Activated CD4-positive, alpha-beta T cell treated with anti-CD3 and anti-CD28 coated beads, Interleukin-2, amount 50 U/mL, for 24 hours (primary cell): ENCODE data around the gene ARHGAP18.

Experiments
- DNase-seq, 2 donors: peaks; one replicate each; pipeline ENCODE4 v3.0.0-alpha.2; 2020; ENCODE audit warnings: low read depth in 1 of 2, low spot score in 1 of 2

The ARHGAP18 gene

DNA sequence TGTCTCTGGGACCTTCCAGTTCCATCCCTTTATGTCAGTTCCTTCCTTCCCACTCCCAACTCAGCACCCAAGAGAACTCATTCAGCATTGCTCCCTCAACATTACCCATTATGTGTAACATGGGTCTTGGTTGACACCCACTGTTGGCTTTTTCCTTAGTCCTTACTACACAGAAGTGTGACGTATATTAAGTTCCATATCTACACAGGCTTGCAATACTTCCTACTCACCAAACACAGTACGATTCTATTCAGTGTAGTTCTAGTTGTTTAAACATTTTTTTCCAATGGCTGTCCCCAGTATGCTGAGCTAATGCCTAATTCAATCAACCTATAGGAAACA is 37.7 kb downstream of the ARHGAP18 start:
- no peak for DNase-seq

DNA sequence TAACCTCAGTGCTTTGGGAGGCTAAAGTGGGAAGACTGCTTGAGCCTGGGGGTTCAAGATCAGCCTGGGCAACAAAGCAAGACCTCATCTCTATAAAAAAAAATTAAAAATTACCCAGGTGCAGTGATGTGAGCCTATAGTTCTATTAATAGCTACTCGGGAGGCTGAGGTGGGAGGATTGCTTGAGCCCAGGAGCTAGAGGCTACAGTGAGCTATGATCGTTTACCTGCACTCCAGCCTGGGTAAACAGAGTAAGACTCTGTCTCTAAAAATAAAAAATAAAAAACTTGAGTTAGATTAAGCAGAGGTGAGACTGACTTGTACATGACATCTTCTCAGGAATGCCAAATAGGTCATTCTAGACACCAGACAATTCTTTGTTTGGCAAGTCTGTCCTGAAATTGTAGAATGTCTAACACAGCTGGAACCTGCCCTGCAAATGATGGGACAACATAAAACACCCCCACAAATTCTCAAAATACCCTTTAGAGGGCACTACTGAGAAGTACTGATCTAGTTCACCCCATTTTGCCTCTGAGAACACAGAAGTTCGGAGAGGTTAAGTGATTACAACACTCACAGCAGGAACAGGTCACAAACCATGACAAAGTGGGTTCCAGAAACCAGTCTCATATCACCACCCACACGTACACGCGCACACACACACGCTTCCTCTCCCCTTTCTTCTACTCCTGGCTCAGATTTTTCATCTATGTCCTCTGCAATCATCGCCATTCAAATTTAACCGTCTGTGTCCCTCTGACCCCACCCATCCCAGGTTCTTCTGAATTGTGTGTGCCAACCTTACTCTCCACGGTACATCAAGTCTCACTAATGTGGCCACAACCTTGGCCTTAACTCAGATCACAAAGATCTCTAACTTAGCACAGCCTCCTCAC is 38.3 kb downstream of the ARHGAP18 start:
- DNase-seq = peak; percentile 21 to 57

DNA sequence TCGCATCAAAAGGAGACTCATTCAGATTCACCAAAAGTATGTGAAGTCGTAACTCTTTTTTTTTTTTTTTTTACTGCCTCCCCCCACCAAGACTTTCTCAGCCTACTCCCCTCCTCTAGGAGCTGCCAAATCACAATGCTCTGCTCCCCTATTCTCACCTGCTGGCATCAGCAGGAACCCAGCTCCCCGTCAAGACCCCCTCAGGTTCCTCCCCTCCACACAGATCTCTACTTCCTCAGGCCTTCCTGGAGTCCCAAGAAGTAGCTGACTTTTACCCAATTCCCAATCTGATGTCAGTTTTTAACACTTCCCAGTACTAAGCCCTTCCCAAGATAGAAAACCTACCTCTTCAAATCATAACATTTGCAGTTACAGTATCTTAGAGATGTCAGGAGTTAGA is 39.3 kb downstream of the ARHGAP18 start:
- DNase-seq = no peak

DNA sequence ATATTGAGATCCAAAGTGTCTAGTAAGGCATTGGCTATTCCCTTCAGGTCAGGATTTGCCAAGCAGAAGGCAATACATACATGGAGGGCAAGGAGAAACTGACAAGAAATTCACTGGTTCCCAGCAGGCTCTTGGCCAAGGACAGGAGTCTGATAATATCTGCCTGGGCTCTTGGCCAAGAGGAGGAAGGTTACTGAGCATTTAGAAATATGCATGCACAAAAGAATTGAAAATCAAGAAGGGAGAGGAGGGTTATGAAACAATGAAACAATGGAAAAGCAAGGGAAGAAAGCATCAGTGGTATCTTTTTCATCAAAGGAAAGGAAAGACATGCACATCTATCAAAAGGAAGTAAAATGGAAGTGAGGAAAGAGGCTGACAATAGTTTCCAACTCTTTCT is 42.4 kb downstream of the ARHGAP18 start:
- DNase-seq = no peak

DNA sequence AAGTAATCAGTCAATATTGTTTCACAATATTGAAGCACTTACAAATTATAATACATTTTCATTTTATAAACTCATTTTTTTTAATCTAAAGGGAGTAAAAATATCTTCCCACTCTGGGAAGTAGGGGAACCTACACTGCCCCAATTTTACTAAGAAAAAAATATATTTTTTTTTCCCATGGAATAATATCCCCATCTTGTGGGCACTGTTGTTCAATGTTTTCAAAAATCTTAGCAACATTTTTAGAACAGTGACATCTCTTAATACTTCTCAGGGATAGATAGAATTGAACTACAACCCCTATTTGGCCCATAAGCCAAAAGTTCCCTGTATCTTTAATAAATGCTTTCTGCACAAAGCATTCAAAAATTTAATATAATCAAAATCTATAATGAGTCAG is 42.9 kb downstream of the ARHGAP18 start:
- no peak for DNase-seq

DNA sequence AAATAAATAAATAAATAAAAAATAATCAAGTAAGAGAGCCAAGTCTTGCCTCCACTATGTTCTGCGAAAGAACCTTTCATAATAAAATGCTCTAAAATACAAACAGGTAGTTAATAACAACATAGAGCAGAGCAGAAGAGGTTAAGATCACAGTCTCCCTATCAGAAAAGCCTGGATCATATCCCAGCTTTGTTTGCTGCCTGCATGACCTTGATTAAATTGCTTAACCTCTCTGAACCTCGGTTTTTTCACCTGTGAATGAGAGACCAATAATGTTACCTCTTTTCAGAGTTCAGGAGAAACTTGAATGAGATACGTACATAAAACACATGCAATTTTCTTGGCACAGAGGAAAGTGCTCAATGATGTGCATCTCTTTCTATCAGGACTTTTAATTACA is 44.4 kb downstream of the ARHGAP18 start:
- no peak for DNase-seq

DNA sequence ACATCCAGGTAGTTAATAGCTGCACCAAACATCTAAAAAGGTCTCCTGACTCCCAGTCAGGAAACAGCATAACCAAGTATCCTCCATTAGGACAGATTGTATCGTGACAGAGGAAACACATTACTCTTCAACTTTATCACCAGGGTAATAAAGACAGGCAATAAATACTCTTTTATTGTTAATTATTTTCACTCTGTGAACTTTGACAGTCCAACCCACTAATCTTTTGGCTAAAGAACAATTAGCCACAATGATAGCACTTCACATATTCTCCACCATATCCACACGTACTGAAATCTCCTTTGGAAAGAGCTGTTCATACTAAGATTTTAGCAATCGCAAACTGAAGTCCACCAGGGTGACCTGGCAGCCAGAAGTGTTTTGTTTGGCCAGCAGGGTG is 46.4 kb downstream of the ARHGAP18 start:
- no peak for DNase-seq

DNA sequence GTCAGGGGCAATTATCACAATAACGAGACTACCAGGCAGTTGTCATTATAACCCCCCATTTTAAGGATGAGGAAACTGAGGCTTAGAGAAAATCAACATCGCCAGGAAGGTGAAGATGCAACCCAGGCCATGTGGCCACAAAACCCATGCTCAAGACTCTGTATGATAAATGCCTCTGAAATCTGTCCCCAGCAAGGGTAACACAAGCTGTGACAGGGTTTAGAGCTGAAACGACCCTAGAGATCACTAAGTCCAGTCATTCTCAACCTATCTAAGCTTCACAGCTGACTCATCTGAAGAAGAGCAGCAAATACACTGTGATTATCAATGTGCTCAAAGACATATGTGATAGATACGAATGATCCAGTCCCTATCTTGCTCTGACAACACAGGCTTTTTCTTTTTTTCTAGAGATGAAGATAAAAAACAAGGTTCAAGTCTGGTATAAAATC is 47.0 kb downstream of the ARHGAP18 start:
- no peak for DNase-seq

DNA sequence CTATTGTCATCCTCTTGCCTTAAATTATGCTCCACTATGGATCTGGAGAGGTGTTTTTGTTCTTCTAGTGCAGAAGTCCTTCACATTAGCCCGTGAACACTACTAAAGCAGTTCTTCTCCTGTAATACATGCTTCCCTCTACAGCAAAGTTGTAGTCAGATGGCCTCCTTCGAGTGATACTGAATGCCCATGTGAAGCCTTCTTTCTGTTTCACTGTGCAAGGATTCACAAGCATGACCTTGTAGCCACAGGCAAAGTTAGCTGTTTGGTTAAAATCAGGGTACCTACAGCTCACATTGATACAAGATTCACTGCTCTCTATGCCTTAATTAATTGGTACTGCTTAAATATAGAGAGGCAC is 47.6 kb downstream of the ARHGAP18 start:
- DNase-seq = no peak

DNA sequence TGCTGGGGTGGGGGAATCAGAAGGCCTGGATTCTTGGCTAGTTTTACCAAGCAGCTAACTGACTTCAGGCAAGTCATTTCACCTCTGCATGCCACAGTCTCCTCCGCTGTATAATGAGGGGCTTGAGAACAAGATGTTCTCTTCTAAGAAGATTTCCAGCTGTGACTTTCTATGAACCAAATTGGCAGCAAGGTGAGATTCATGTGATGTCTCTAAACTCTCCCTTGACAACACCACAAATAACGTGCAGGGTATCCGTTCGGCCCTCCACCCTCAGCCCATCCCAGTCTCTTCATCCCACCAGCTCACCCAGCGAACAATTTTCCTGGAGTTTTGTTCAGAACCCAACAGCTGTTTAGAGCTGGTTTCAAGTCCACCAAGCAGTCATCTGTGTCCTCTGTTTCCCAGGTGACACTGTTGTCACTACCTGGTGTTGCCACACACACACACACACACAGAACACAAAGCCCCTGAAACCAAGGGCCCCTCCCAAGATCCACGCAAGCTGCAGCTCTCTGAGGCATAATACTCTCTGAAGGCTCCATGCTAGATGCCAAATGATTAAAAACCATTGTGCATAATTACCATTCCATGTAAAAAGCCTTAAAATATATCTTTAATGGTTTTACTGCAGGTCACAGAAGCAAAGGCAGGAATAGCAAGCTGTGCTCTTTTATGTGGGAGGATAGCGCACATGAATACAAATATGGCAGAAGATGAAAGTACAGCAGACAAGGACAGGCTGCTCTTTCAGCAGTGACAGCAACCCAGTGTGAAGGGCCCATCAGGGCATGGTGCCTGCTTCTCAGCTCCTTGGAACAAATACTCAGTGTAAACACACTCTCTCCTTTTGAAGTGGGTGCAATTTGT is 48.2 kb downstream of the ARHGAP18 start:
- DNase-seq = no peak

DNA sequence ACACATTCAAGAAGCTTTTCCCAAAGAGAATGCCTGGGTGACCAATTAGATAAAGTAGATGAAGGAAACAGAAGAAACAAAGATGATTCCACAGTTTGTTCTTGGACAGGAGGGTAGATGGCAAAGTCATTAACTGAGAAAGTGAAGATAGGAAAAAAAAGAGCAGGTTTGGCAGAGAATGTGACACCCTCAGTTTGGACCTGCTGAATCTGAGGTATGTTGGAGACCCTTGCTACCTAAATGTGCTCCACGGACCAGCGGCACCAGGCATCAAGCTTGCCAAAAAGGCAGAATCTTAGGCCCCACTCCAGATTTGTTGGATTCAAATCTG is 49.7 kb downstream of the ARHGAP18 start:
- DNase-seq = no peak

DNA sequence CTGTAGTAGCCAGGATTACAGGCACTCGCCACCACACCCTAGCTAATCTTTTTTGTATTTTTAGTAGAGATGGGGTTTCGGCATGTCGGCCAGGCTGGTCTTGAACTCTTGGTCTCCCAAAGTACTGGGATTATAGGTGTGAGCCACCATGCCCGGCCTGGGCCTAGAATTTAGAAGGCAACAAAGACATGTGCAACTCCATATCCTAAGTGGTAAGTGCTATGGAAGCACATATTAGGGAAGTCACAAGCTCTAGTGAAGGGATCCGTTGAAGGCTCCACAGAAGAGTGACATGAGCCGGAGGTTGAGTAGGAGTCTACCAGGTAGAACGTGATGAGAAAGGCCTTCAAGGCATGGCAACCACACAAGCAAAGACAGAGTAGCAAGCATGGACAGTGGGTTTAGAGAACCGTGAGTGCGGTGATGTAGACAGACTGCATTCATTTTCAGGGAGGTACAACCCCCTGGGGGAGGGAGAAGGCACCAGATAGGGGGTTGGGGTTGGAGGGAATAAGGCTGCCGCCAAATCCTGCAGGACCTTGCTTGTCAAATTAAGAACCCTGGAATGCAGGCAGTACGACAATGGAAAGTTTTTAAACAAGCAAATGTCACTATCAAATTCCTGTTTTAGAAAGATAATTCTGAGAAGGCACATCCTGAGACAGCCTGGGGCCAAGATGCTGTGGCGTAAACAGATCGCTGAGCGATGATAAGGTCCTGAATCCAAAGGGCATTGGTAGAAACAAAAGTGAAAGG is 50.2 kb downstream of the ARHGAP18 start:
- DNase-seq = no peak

DNA sequence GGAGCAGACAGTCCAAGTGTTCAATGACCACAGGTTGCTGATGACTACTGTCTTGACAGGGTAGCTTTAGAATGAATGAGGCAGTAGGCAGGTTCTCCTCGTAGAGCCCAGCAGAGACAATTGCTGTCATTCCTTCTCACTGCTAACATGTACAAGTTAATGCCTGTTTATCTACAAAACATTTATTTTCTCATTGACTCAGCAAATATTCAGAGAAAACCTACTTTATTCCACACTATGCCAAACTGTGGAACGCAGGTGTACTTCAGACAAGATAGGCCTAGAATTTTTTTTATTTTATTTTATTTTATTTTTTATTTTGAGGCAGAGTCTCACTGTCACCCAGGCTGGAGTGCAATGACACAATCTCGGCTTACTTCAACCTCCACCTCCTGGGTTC is 50.8 kb downstream of the ARHGAP18 start:
- DNase-seq = no peak

DNA sequence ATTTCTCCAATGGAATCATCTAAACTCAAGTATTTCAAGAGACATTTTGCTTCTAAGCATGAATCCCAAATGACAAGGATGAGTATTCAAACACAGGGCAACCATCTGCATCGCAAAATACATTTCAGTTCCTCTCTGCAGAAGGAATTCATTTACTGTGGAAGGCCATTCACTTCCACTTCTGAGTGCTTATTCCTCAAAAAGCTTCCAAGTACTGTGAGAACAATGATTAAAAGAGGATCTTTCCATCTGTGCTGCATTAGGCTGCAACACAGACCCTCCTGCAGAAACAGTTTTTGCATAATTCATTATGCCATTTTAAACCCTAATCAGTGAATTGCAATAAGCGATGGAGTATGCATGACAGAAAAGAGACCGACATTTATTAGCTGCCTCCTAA is 52.5 kb downstream of the ARHGAP18 start:
- no peak for DNase-seq

DNA sequence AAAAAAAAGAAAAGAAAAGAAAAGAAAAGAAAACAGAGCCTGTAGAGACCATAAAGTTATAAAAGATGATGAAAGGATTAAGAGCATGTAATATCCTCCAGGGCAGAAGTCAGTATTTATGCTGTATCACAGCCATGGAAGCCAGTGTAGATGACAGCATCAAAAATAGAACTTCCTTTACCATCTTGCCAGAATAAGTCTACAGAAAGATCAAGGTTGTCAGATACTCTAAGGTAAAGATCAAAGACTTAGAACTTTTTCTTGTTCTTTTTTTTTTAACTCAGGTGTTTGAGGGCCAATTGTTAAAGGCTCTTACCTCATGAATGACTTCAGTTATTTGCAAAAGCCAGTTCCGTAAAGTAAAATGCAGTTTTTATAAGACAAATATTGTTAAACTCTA is 54.6 kb downstream of the ARHGAP18 start:
- no peak for DNase-seq

DNA sequence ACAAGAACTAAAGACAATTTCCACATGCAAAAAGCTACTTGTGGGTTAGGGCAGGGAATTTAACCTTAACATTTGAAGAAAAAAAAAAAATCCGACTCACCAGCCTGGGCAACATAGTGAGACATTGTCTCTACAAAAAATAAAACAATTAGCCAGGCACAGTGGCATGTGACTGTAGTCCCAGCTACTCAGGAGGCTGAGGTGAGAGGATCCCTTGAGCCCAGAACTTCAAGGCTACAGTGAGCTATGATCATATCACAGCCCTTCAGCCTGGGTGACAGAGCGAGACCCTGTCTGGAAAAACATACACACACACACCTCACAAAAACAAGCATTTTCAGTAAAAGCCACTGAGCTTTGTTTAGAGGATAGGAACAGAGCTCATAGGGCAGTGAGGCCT is 56.2 kb downstream of the ARHGAP18 start:
- DNase-seq = no peak

DNA sequence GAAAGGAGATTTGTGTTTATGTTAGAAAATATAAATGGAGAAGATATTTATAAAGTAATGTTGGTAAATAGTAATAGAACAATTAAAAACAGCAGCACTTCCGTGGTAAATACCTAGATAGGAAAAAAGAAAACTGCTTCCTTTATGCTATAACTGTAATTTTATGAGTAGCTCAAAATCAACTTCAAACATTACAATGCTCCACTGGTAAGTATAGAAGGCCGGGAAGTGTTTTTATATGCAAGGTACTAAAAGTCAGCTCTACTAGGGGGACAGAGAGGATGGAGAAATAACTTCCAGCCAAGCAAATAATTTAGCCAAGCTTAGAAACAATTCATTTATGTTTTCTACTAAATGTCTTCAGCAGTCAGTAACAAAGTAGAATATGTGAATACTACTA is 56.7 kb downstream of the ARHGAP18 start:
- DNase-seq = no peak

DNA sequence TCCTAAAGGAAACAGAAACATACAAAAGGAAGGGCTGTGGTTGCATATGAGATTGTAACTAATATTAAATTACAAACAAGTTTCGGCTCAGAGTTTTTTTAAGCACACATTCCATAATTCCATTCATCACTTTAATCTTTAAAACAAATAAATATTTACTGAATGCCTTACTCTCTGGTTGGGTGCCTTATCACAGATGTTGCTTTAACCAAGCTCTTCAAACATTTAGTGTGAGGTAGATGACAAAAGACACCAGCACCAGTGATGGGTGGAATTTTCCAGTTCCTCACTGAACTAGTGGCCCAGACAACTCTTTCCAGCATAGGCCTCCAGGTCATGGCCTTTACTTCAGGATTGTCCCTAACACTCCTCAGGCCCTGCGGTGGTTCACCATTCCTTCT is 58.7 kb downstream of the ARHGAP18 start:
- no peak for DNase-seq

DNA sequence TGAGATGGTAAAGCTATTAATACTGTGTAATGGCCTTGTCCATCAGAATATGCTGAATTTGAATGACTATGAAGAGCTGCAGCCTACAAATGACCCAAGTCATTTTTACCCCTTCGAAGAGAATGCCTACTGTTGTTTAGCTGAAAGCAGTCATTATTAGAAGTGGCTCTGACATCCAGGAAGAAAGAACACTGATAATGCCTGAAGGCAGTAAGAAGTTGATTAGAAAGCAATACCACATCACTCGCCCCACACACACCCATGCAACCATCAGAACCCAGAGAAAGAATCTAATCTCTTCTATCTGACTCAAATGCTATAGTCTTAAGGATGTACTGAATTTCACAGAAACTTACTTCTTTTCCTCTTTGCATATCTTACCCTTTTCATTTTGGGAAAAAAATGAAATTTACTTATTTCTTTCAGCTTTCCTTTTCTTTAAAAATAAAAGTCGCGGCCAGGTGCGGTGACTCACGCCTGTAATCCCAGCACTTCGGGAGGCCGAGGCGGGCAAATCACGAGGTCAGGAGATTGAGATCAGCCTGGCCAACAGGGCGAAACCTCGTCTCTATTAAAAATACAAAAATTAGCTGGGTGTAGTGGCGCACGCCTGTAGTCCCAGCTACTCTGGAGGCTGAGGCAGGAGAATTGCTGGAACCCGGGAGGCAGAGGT is 61.0 kb downstream of the ARHGAP18 start:
- DNase-seq = no peak

DNA sequence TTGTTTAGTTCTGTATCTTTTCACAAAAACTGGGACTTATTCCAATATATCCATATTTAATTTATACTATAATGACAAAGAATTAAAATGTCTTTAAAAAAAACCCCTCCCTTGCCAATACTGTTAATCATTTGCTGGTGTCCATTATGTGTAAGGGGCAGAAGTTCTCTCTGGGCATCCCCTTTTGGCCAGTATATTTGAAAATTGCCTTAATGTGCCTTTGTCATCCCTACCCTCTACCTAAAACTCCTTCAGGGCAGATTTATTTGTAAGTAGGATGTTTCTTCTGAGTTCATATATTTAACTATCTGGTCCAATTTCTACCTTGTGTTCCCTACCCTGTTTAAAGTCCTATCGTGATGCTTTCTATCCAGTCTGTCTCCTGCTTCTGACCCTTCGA is 62.9 kb downstream of the ARHGAP18 start:
- DNase-seq = no peak

DNA sequence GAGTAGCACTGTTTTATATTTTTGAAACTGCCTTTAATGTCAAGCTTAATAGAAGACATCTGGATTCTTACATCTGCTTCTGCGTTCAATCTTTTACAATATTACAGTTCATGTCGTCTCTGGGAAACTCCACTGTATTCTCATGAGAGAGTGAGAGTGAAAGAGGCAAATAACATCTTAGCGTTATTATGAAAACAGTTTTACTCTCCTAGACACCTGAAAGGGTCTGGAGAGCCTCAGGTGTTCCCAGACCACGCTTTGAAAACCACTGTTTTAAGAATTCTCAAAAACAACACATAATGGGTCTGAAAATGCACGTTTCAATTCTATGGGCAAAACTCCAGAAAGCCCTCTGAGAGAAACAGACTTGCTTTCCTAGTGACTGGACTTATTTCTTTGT is 63.3 kb downstream of the ARHGAP18 start:
- DNase-seq = no peak
